A172 (cell line): ENCODE measurements around the gene RDH5. TPM values are rescaled to one million over a fixed set of nuclear protein-coding genes. Genes with fewer than 3 reads are reported as not detected.

Experiments used
- DNase-seq: peaks from one replicate; pipeline ENCODE4 v3.0.0-alpha.2; 2015; ENCODE audit warnings: low spot score
- total RNA-seq: library from RNA; depleted of rRNA; stranded (reverse); fragments of >200 nt; shearing (Covaris generic); gene quantifications from 2 replicates; pipeline ENCODE4 v1.2.3, GENCODE V29; 2014; rRNA removed

The RDH5 gene
- total RNA-seq: 2.7 and 7.5 TPM in 2 replicates

DNA sequence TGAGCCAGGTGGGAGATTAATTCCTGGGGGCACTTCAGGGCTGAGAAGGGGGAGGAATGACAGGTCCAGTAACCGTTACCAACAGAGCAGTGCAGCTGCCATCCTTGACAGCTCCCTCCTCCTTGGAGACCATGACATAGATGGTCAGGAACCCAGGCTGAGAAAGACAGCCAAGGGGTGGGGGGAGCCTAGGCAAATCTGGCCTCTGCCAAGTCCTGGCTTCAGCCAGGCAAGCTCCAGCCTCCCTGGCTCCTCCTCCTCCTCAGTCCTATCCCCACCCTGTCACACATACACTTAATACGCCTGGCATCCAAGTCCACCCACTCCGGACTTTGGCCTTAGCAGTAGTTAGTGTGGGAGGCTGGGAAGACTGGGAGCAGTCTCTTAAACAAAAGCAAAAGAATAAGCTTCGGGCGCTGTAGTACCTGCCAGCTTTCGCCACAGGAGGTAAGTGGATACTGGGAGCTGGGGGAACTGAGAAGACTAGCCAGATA is at the start of gene RDH5:
Gene RDH5, plus strand, starts transcription at position 323 of the 494 bp plus-strand sequence. CDS start 792 bp downstream, outside the sequence.
- peak; percentile 68 for DNase-seq

DNA sequence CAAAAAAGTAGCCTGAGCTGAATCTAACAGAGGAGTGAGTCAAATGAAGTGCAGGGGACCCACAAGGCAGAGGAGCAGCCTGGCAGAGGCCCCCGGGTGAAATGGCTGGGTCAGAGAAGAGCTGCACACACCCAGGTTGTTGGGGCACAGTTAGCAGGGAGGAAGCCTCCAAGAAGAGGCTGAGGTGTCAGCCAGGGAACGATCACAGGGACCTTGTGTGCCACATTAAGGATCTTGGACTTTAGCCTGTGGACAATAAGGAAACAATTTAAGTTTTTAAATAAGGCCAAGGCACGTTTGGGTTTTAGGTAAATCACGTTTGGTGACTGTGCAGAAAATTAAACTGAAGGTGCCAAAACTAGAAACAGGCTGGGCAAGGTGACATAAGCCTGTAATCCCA is 48.4 kb upstream of the RDH5 start:
- DNase-seq: no peak

DNA sequence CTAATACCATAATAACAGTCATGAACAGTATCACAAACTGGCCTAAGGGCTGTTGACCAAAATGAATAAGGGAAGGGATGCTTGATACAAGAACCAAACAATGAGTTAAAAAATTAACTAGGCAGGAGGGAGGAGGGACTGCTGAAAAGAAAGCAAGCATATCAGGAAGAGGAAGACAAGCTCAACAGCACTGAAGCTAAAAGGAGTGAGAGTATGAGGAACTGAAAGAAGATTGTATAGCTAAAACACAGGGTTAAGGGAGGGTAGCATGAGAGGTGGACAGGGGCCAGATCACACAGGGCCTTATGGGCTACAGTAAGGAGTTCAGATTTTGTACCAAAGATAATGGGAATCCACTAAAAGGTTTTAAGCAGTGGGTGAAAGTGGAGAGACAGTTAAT is 46.6 kb upstream of the RDH5 start:
- DNase-seq: no peak

GRCh38 chr12:55675666-55676065 is 44.5 kb upstream of the RDH5 start:
- no peak for DNase-seq

DNA sequence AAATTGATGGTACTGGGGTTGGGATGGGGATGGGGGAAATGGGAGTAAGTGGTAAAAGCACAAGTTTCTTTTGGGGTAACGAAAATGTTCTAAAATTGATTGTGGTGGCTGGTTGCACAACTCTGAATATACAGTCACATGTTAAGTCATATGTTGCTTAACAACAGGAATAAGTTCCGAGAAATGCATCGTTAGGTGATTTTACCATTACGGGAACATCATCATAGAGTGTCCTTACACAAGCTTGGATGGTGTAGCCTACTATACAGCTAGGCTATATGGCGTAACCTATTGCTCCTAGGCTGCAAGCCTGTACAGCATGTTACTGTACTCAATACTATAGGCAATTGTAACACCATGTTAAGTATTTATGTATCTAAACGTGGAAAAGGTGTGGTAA is 43.5 kb upstream of the RDH5 start:
- no peak for DNase-seq

DNA sequence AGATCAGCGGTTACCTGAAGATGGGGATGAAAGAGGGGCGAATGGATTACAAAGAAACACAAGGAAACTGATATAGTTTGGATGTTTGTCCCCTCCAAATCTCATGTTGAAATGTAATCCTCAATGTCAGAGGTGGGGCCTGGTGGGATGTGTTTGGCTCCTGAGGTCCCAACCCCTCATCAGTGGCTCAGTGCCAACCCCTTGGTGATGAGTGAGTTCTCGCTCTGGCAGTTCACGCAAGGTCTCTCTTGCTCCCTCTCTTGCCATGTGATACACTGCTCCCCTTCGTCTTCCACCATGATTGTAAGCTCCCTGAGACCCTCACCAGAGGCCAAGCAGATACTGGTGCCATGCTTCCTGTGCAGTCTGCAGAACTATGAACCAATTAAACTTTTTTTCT is 40.5 kb upstream of the RDH5 start:
- DNase-seq: no peak

DNA sequence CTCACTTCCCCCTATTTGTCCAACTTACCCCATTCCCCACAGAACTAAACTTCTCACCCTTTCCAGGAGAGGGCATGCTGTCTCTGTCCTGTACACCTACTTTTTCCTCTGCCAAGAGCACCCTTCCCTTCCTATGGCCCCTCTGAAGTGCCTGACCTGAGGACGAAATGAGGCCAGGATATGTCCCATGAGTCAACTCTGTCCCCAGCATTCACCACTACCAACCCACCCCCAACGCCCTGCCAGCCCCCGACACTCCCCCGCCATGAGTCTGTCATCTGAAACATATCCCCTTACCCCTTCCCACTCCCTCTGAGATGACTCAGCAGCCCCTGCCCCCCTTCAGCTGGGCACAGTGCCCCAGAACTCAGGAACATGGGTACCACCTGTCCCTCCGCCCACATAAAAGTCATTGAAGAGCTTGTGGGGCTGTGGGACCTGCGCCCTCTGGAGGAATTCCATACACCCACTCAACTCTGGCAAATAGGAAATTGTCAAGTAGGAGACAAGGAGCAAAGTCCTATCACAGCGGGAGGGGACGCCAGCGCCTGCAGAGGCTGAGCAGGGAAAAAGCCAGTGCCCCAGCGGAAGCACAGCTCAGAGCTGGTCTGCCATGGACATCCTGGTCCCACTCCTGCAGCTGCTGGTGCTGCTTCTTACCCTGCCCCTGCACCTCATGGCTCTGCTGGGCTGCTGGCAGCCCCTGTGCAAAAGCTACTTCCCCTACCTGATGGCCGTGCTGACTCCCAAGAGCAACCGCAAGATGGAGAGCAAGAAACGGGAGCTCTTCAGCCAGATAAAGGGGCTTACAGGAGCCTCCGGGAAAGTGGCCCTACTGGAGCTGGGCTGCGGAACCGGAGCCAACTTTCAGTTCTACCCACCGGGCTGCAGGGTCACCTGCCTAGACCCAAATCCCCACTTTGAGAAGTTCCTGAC is 38.8 kb upstream of the RDH5 start:
- peak; percentile 76 for DNase-seq

- no peak for DNase-seq
These were observed 38.0 kb upstream of the RDH5 start for GRCh38 chr12:55682087-55682796.

- no peak for DNase-seq
These were observed 36.5 kb upstream of the RDH5 start for GRCh38 chr12:55683676-55684075.

DNA sequence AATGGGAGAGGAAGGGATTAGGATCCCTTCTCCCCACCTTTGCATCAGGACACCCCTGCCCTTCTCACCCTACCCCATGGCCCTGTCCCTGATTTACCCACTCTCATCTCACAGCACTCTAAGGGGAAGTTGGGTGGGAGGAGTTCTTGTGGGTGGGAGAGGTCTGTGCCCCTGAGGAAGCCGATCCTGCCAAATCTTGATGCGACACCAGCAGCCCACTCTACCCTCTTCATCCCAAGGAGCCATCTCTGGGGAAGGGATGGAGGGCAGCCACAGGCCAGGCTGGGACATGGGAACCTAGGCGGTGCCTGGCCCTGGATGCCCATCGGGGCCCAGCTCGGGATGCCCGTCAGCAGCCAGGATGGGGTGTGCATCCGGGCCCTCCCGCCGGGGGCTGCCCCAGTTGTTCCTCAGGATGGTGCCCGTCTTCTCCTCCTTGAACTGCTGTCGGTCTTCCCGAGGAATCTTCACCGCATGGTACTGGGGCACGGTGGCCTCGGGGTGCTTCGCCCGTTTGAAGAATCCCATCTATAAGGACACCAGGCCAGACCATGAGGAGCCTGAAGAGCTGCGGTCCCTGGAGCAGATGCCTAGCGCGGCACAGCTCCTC is 35.3 kb upstream of the RDH5 start:
- no peak for DNase-seq

- no peak for DNase-seq
These were observed 34.5 kb upstream of the RDH5 start for GRCh38 chr12:55685671-55686070.

GRCh38 chr12:55686366-55687010 is 33.7 kb upstream of the RDH5 start:
- DNase-seq: peak; percentile 9

DNA sequence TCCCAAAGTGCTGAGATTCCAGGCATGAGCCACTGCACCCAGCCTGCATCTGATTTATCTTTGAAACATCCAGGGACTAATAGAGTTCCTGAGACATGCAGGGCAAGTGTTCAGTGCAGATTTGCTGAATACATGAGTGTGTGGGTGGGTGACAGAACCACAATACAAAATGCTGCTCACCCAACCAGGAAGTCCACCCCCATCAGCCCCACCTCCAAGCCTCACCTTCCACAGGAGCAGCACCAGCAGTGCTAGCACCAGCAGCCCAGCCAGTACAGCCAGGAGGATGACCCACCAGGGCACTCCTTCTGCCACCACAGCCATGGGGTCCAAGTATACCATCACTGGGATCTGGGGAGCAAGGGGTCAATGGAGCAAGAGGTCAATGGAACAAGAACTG is 32.4 kb upstream of the RDH5 start:
- no peak for DNase-seq

- no peak for DNase-seq
These were observed 31.2 kb upstream of the RDH5 start for GRCh38 chr12:55688716-55689655.

GRCh38 chr12:55692631-55693322 is 27.4 kb upstream of the RDH5 start:
- no peak for DNase-seq

- no peak for DNase-seq
These were observed 26.6 kb upstream of the RDH5 start for GRCh38 chr12:55693323-55694187.

GRCh38 chr12:55694188-55694515 is 26.0 kb upstream of the RDH5 start:
- no peak for DNase-seq

DNA sequence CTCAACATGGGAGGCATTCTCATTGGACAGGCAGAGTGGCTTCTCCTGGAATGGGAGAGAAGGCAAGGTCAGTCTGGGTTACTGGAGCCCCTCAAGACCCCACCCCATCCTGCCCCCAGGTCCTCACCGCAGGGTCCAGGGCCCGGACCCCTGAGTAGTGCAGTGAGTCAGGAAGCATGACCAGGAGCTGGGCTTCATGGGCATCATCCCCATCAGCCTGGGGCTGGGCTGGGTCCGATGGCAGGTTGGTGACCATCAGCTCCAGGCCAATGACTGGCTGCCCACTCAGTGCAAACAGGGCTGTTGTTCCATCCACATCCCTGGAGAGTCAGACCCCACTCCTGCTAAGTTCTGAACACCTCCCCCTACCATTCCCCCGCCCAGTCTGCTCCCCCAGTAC is 25.5 kb upstream of the RDH5 start:
- DNase-seq: no peak

- DNase-seq: no peak
These were observed 24.8 kb upstream of the RDH5 start for GRCh38 chr12:55695349-55695748.
